Upper lobe of left lung (tissue), 6 donors: Measurements from ENCODE around the gene WWC1. TPM values are rescaled to one million over a fixed set of nuclear protein-coding genes. Genes with fewer than 3 reads are reported as not detected.

Experiments used
- ATAC-seq, 2 donors: fragments of 200-7000 bp; cut with Tn5 transposase; one replicate each; pipeline ENCODE4 v1.9.1; 2022; ENCODE audit warnings: mild to moderate bottlenecking in 2 of 2, moderate library complexity in 2 of 2; ENCODE audit not compliant: low FRiP score in 2 of 2
- DNase-seq, 2 donors: peaks; one replicate each; pipeline ENCODE4 v3.0.0-alpha.2; 2019 to 2020
- H3K27ac ChIP-seq, 4 donors: fragments of 200-600 bp; sonication (generic); one replicate each; pipeline ENCODE4 v1.5.1; 2016 to 2019
- H3K27me3 ChIP-seq, 4 donors: fragments of 200-600 bp; sonication (generic); one replicate each; pipeline ENCODE4 v1.5.1; 2017 to 2019
- H3K36me3 ChIP-seq, 4 donors: fragments of 200-600 bp; sonication (generic); one replicate each; pipeline ENCODE4 v1.5.1; 2016 to 2019
- H3K4me1 ChIP-seq, 4 donors: fragments of 200-600 bp; sonication (generic); one replicate each; pipeline ENCODE4 v1.5.1; 2018 to 2019
- H3K4me3 ChIP-seq, 4 donors: fragments of 200-600 bp; sonication (generic); one replicate each; pipeline ENCODE4 v1.5.1; 2017 to 2019; ENCODE audit warnings: mild to moderate bottlenecking in 2 of 4, moderate library complexity in 1 of 4
- H3K9me3 ChIP-seq, 4 donors: fragments of 200-600 bp; sonication (generic); one replicate each; pipeline ENCODE4 v1.5.1; 2018 to 2019
- EP300 ChIP-seq, 4 donors: sonication (generic); formaldehyde crosslinking; IDR thresholded peaks; one replicate each; pipeline ENCODE4 v1.5.1; 2017; ENCODE audit warnings: antibody characterized with exemption in 4 of 4, control low read depth in 2 of 4
- POLR2A ChIP-seq, 4 donors: fragments of 450-650 bp; IDR thresholded peaks; one replicate each; pipeline ENCODE4 v1.5.1; 2016 to 2017; ENCODE audit warnings: antibody characterized with exemption in 4 of 4, mild to moderate bottlenecking in 2 of 4
- POLR2AphosphoS5 ChIP-seq, 2 donors: sonication (generic); formaldehyde crosslinking; IDR thresholded peaks; one replicate each; pipeline ENCODE4 v1.5.1; 2017; ENCODE audit warnings: antibody characterized with exemption in 2 of 2
- WGBS, 2 donors: methylation state at CpG; one replicate each; pipeline ENCODE4 v1.1.5; 2017 to 2018; 5-methylcytosine and 5-hydroxymethylcytosine counted together
- total RNA-seq, 6 donors: library from RNA; depleted of rRNA in 4 of 6; stranded (reverse); fragments of >200 nt in 4 of 6; gene quantifications; one replicate each; pipeline versions ENCODE4 v1.1.0 to v1.2.1, GENCODE V29; 2016 to 2021
- TF ChIP-seq, protein P1 (sequence below), 6 experiments: fragments of 450-650 bp in 4 of 6; fragments of 200-600 bp in 2 of 6; sonication (generic) in 2 of 6; IDR thresholded peaks; one replicate each; pipeline ENCODE4 v1.5.1; 2016 to 2019; ENCODE audit warnings: antibody characterized with exemption in 6 of 6
- donor health status: DM: no; HTN: no; CAD: no; lungs with moderate emphysema.
- donor health status: DM: no; HTN: yes; CAD: no; lungs with severe emphysema.

WWC1 gene
- total RNA-seq, 6 donors from 2014 or later: 64.9 to 99.1 (median 86.4) TPM

GRCh38 chr5:168324859-168325630 lies 33.6 kb downstream of the WWC1 start:
- peak; percentile 39 to 67 for ATAC-seq
- peak overlapping the region in 2 of 4 donors; percentile 30 to 40 for H3K27ac ChIP-seq
- no peak for DNase-seq
- H3K4me3 ChIP-seq: no peak overlapping the region
- no peaks in the 10 kb centered on the region for H3K36me3 ChIP-seq
- peaks cover 11 to 25% (median 20%) of the 10 kb centered on the region in 4 donors for H3K4me1 ChIP-seq
- 66 to 75% methylated on average over 2 to 5 of the region's 5 CpGs for WGBS, 2 donors
- no peaks in the 10 kb centered on the region for H3K27me3 ChIP-seq
- H3K9me3 ChIP-seq: no peaks in the 10 kb centered on the region
- TF ChIP-seq, protein P1, sequence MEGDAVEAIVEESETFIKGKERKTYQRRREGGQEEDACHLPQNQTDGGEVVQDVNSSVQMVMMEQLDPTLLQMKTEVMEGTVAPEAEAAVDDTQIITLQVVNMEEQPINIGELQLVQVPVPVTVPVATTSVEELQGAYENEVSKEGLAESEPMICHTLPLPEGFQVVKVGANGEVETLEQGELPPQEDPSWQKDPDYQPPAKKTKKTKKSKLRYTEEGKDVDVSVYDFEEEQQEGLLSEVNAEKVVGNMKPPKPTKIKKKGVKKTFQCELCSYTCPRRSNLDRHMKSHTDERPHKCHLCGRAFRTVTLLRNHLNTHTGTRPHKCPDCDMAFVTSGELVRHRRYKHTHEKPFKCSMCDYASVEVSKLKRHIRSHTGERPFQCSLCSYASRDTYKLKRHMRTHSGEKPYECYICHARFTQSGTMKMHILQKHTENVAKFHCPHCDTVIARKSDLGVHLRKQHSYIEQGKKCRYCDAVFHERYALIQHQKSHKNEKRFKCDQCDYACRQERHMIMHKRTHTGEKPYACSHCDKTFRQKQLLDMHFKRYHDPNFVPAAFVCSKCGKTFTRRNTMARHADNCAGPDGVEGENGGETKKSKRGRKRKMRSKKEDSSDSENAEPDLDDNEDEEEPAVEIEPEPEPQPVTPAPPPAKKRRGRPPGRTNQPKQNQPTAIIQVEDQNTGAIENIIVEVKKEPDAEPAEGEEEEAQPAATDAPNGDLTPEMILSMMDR (IDR thresholded peaks at IDR 0.05): no peak
- no peak for TF ChIP-seq POLR2A (IDR thresholded peaks at IDR 0.05)
- no peak for TF ChIP-seq EP300 (IDR thresholded peaks at IDR 0.05)
- TF ChIP-seq POLR2AphosphoS5 (IDR thresholded peaks at IDR 0.05): no peak

DNA sequence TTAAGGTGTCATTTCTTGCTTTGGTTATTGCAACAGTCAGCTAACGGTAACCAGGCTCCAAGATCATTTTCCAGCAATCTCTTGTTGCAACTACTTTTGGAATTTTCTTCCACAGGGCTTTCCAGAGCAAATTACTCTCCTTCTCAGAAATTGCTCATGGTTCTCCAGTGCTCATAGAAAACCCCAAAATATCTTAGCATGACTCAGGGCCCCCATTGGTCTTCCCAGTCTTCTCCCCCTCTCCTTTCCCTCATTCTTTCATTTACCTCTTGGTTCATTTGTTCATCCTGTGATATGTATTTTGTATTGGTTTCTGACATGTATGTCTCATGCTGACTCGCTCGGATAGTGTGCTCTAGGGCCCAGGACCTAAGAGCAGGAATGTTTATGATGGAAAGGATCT lies 35.6 kb downstream of the WWC1 start:
- H3K36me3 ChIP-seq: no peaks in the 10 kb centered on the region
- WGBS, 2 donors: 87 to 94% methylated on average over 3 of the region's 3 CpGs

GRCh38 chr5:168327451-168327850 lies 36.0 kb downstream of the WWC1 start:
- no peak for ATAC-seq
- Histone ChIP-seq H3K4me3 (no peak overlapping the region), H3K27ac (peak overlapping the region in 2 of 4 donors; percentile 11 to 32), H3K4me1 (peaks cover 11 to 25% (median 21%) of the 10 kb centered on the region in 4 donors), H3K36me3 (no peaks in the 10 kb centered on the region), H3K9me3 (no peaks in the 10 kb centered on the region), H3K27me3 (no peaks in the 10 kb centered on the region)
- 80 to 88% methylated on average over 2 of the region's 2 CpGs for WGBS, 2 donors
- TF ChIP-seq POLR2A (IDR thresholded peaks at IDR 0.05): no peak
- TF ChIP-seq, protein P1 (IDR thresholded peaks at IDR 0.05): no peak
- TF ChIP-seq POLR2AphosphoS5 (IDR thresholded peaks at IDR 0.05): no peak
- no peak for TF ChIP-seq EP300 (IDR thresholded peaks at IDR 0.05)
- no peak for DNase-seq

More for the DNA sequence above, 35.6 kb downstream of the WWC1 start:
- Histone ChIP-seq H3K4me3 (no peak overlapping the region), H3K4me1 (peaks cover 11 to 25% (median 21%) of the 10 kb centered on the region in 4 donors), H3K27me3 (no peaks in the 10 kb centered on the region), H3K27ac (peak overlapping the region in 2 of 4 donors; percentile 11 to 32), H3K9me3 (no peaks in the 10 kb centered on the region)
- ATAC-seq (no peak), DNase-seq (no peak)
- TF ChIP-seq POLR2AphosphoS5 (IDR thresholded peaks at IDR 0.05) (no peak), POLR2A (IDR thresholded peaks at IDR 0.05) (no peak), EP300 (IDR thresholded peaks at IDR 0.05) (no peak)
- TF ChIP-seq, protein P1 (IDR thresholded peaks at IDR 0.05): no peak

GRCh38 chr5:168327994-168328393 lies 36.5 kb downstream of the WWC1 start:
- Histone ChIP-seq H3K9me3 (no peaks in the 10 kb centered on the region), H3K4me3 (no peak overlapping the region), H3K27me3 (no peaks in the 10 kb centered on the region), H3K36me3 (no peaks in the 10 kb centered on the region), H3K27ac (peak overlapping the region; percentile 54 to 78 (median 70)), H3K4me1 (peaks cover 11 to 25% (median 21%) of the 10 kb centered on the region in 4 donors)
- no peak for TF ChIP-seq EP300 (IDR thresholded peaks at IDR 0.05)
- TF ChIP-seq, protein P1 (IDR thresholded peaks at IDR 0.05): no peak
- TF ChIP-seq POLR2AphosphoS5 (IDR thresholded peaks at IDR 0.05): no peak
- no peak for TF ChIP-seq POLR2A (IDR thresholded peaks at IDR 0.05)
- WGBS, 2 donors: 71 to 73% methylated on average over 3 to 4 of the region's 4 CpGs
- peak in 1 of 2 donors; percentile 30 for ATAC-seq
- DNase-seq: no peak
